SK-N-SH treated with all-trans-retinoic acid at 6 μM for 48 hours (cell line): ENCODE measurements around the gene MALT1.

Source experiments
- ARNTL ChIP-seq: fragments of 450-650 bp; formaldehyde crosslinking; IDR thresholded peaks from 2 replicates; pipeline ENCODE4 v1.5.0; 2020; ENCODE audit warnings: low read depth, mild to moderate bottlenecking, moderate library complexity, borderline replicate concordance
- CSDC2 ChIP-seq: fragments of 250-450 bp; sonication (Bioruptor Pico); IDR thresholded peaks from 2 replicates; pipeline ENCODE4 v1.5.0; 2020; ENCODE audit warnings: mild to moderate bottlenecking, moderate library complexity
- CSRNP3 ChIP-seq: fragments of 250-450 bp; sonication (Bioruptor Pico); IDR thresholded peaks from 2 replicates; pipeline ENCODE4 v1.5.1; 2021; ENCODE audit warnings: mild to moderate bottlenecking, moderate library complexity
- OSR1 ChIP-seq: fragments of 250-450 bp; sonication (Bioruptor Pico); IDR thresholded peaks from 2 replicates; pipeline ENCODE4 v1.8.0; 2022; ENCODE audit warnings: moderate library complexity, mild to moderate bottlenecking, inconsistent platforms
- PATZ1 ChIP-seq: fragments of 250-450 bp; sonication (Bioruptor Pico); IDR thresholded peaks from 2 replicates; pipeline ENCODE4 v1.8.0; 2020; ENCODE audit warnings: mild to moderate bottlenecking, moderate library complexity, borderline replicate concordance
- POU6F1 ChIP-seq: fragments of 250-450 bp; sonication (Bioruptor Pico); IDR thresholded peaks from 2 replicates; pipeline ENCODE4 v1.8.0; 2021; ENCODE audit warnings: low read depth, mild to moderate bottlenecking, moderate library complexity, borderline replicate concordance
- PPARA ChIP-seq: fragments of 250-450 bp; sonication (Bioruptor Pico); IDR thresholded peaks from 2 replicates; pipeline ENCODE4 v1.5.0; 2020; ENCODE audit warnings: mild to moderate bottlenecking, borderline replicate concordance
- RARB ChIP-seq: fragments of 250-450 bp; sonication (Bioruptor Pico); IDR thresholded peaks from 2 replicates; pipeline ENCODE4 v1.8.0; 2021; ENCODE audit warnings: mild to moderate bottlenecking, moderate library complexity
- SNAI2 ChIP-seq: fragments of 250-450 bp; sonication (Bioruptor Pico); IDR thresholded peaks from 2 replicates; pipeline ENCODE4 v1.5.0; 2020; ENCODE audit warnings: mild to moderate bottlenecking, moderate library complexity
- TCF4 ChIP-seq: fragments of 250-450 bp; sonication (Bioruptor Pico); IDR thresholded peaks from 2 replicates; pipeline ENCODE4 v1.8.0; 2021; ENCODE audit warnings: mild to moderate bottlenecking, moderate library complexity, borderline replicate concordance
- TOX ChIP-seq: fragments of 250-450 bp; sonication (Bioruptor Pico); IDR thresholded peaks from 2 replicates; pipeline ENCODE4 v1.8.0; 2021; ENCODE audit warnings: mild to moderate bottlenecking, moderate library complexity, borderline replicate concordance
- TSHZ2 ChIP-seq: fragments of 250-450 bp; sonication (Bioruptor Pico); IDR thresholded peaks from 2 replicates; pipeline ENCODE4 v1.5.0; 2020; ENCODE audit warnings: mild to moderate bottlenecking, moderate library complexity
- ZFP3 ChIP-seq: fragments of 250-450 bp; sonication (Bioruptor Pico); IDR thresholded peaks from 2 replicates; pipeline ENCODE4 v1.5.0; 2020; ENCODE audit warnings: mild to moderate bottlenecking, moderate library complexity
- ZFP30 ChIP-seq: fragments of 450-650 bp; formaldehyde crosslinking; IDR thresholded peaks from 2 replicates; pipeline ENCODE4 v1.5.0; 2022; ENCODE audit warnings: mild to moderate bottlenecking, moderate library complexity

DNA sequence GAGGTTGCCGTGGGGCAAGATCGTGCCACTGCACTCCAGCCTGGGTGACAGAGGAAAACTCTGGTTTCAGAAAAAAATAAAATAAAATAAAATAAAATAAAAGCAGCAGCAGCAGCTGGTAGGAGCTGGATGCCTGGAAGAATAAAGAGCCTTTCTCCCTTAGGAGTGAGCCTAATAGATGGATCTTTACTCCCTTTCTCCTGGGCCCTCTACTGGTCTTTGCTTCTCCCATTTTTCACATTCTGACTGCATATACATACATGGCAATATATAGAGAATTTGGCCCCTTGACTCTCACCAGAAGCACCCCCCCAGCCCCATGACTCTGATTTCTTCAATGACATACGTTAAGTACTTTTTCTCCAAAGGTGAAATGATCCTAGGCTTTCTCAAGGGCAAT, 9.8 kb upstream of the MALT1 start:
- TF ChIP-seq ARNTL (CRISPR knock-in tag) (no peak), POU6F1 (CRISPR knock-in tag) (no peak), PATZ1 (CRISPR knock-in tag) (no peak), TSHZ2 (CRISPR knock-in tag) (no peak), RARB (CRISPR knock-in tag) (no peak), ZFP3 (CRISPR knock-in tag) (no peak), TCF4 (no peak), ZFP30 (CRISPR knock-in tag) (no peak), OSR1 (CRISPR knock-in tag) (no peak), CSDC2 (CRISPR knock-in tag) (no peak), TOX (no peak), SNAI2 (CRISPR knock-in tag) (no peak), CSRNP3 (no peak), PPARA (CRISPR knock-in tag) (no peak)
